HepG2 (cell line): ENCODE data around the gene SPIB. TPM values are rescaled to one million over a fixed set of nuclear protein-coding genes. Genes with fewer than 3 reads are reported as not detected.
"Not testable (repeated sequence)": the region's sequence is repeated elsewhere in the genome, so short reads cannot be mapped to it uniquely, and the experiment has no call there.

Experiments used
- ATAC-seq: fragments of 200-7000 bp; cut with Tn5 transposase; 3 replicates; pipeline ENCODE4 v1.9.1; 2020; ENCODE audit warnings: mild to moderate bottlenecking, moderate library complexity
- BruUV-seq: library from RNA; stranded (reverse); fragments of 400-500 nt; replicated peaks from 2 replicates; lab custom pipeline; 2021; lab: Mats Ljungman, UMichigan
- CTCF ChIA-PET: fragments of 300-600 bp; formaldehyde crosslinking; extraction: SDS; loops from one replicate; lab custom pipeline; 2021; ENCODE audit warnings: low total read pairs, inconsistent platforms, low intra/inter-chr PET ratio; lab: Yijun Ruan, JAX
- POLR2A ChIA-PET: fragments of 350-600 bp; sonication (Branson Sonifier 250); formaldehyde crosslinking; loops from one replicate; lab custom pipeline; 2020; ENCODE audit warnings: antibody characterized with exemption, inconsistent platforms; lab: Yijun Ruan, JAX
- DNase-seq: peaks from one replicate; pipeline ENCODE4 v3.0.0-alpha.2; 2015; ENCODE audit warnings: low spot score
- FAIRE-seq: peaks from 3 replicates; lab custom pipeline; 2011; peaks lifted over from hg19 to GRCh38; lab: Jason Lieb, UNC
- H2AFZ ChIP-seq: one replicate; pipeline ENCODE4 v1.6.1; 2011; ENCODE audit warnings: low read length, inconsistent platforms
- H3K27ac ChIP-seq: fragments of 300-600 bp; 3 replicates; pipeline ENCODE4 v1.8.0; 2011; ENCODE audit warnings: mixed run types, mild to moderate bottlenecking, mixed read lengths, low read length, inconsistent platforms; ENCODE audit not compliant: insufficient read depth; ENCODE audit errors: extremely low read length
- H3K27me3 ChIP-seq, 2 experiments: fragments of 200-600 bp in 1 of 2; 2 replicates in 1 of 2; 3 replicates in 1 of 2; pipeline versions ENCODE4 v1.6.0 to v1.8.0; 2011; ENCODE audit warnings: low read length in 2 of 2, mild to moderate bottlenecking in 2 of 2, moderate library complexity in 2 of 2, inconsistent platforms in 1 of 2; ENCODE audit not compliant: insufficient read depth in 2 of 2, control insufficient read depth in 1 of 2
- H3K36me3 ChIP-seq, 2 experiments: fragments of 200-600 bp in 1 of 2; replicated peaks in 1 of 2; 2 replicates in 1 of 2; 3 replicates in 1 of 2; pipeline versions ENCODE4 v1.5.1 to v1.8.0; 2011; ENCODE audit warnings: low read length in 2 of 2, inconsistent platforms in 1 of 2; ENCODE audit not compliant: insufficient read depth in 2 of 2, control insufficient read depth in 1 of 2
- H3K4me1 ChIP-seq: 2 replicates; pipeline ENCODE4 v1.5.1; 2012; ENCODE audit warnings: low read length, inconsistent platforms; ENCODE audit not compliant: insufficient read depth
- H3K4me2 ChIP-seq: 2 replicates; pipeline ENCODE4 v1.6.0; 2011; ENCODE audit warnings: low read depth, low read length, inconsistent platforms
- H3K4me3 ChIP-seq, 3 experiments: fragments of 200-600 bp in 1 of 3; sonication (generic), shearing (Covaris generic) in 1 of 3; replicated peaks in 1 of 3; 2 replicates each; pipeline ENCODE4 v1.5.1; 2011 to 2016; ENCODE audit warnings: low read length in 3 of 3, inconsistent platforms in 2 of 3, low read depth in 2 of 3, mild to moderate bottlenecking in 2 of 3, control low read depth in 1 of 3, mixed read lengths in 1 of 3; ENCODE audit not compliant: insufficient read depth in 1 of 3
- H3K79me2 ChIP-seq: one replicate; pipeline ENCODE4 v1.6.1; 2011; ENCODE audit warnings: low read length, inconsistent platforms; ENCODE audit not compliant: insufficient read depth
- H3K9ac ChIP-seq: 2 replicates; pipeline ENCODE4 v1.6.0; 2011; ENCODE audit warnings: mild to moderate bottlenecking, low read depth, low read length, inconsistent platforms; ENCODE audit not compliant: insufficient read depth
- H3K9me3 ChIP-seq: 2 replicates; pipeline ENCODE4 v1.5.1; 2012; ENCODE audit warnings: mild to moderate bottlenecking, low read length
- H4K20me1 ChIP-seq: 2 replicates; pipeline ENCODE4 v1.6.0; 2011; ENCODE audit warnings: inconsistent platforms, mild to moderate bottlenecking, low read length, moderate library complexity; ENCODE audit not compliant: insufficient read depth
- HMGXB4 ChIP-seq, 2 experiments: sonication (generic) in 1 of 2; formaldehyde crosslinking in 1 of 2; IDR thresholded peaks; 2 replicates each; pipeline versions ENCODE4 v1.4.0 to v1.6.1; 2018 to 2020; ENCODE audit warnings: missing genetic modification reagents in 2 of 2, borderline replicate concordance in 1 of 2, low read depth in 1 of 2, mild to moderate bottlenecking in 1 of 2, missing biosample characterization in 1 of 2
- ZNF282 ChIP-seq: fragments of 450-650 bp; IDR thresholded peaks from 2 replicates; pipeline ENCODE4 v1.6.1; 2018; ENCODE audit not compliant: partially characterized antibody
- WGBS: methylation state at CpG from one replicate; pipeline ENCODE4 v1.1.6; 2017; ENCODE audit warnings: low lambda C conversion rate; 5-methylcytosine and 5-hydroxymethylcytosine counted together
- in situ Hi-C: cut with HindIII; loops from 2 replicates; pipeline ENCODE4 v1.10.0; 2017; ENCODE audit warnings: low pct_unique_long_range_greater_than_20kb; ENCODE audit not compliant: extremely low pct_ligation_motif_present
- intact Hi-C: fragments of 100-400 bp; cut with micrococcal nuclease; formaldehyde crosslinking; loops from one replicate; pipeline ENCODE4 v1.10.0; 2022; ENCODE audit not compliant: unreplicated experiment
- polyA plus RNA-seq, 8 experiments: library from polyadenylated mRNA; depleted of rRNA in 3 of 8; stranded (reverse) in 7 of 8; unstranded in 1 of 8; fragments of >200 nt; fragmentation: Illumina TruSeq in 4 of 8; extraction: Trizol in 4 of 8; gene quantifications; 2 replicates each; pipeline versions ENCODE4 v1.2.1 to v1.2.3, GENCODE V29; 2011 to 2016; ENCODE audit warnings: low read depth in 4 of 8, missing spikeins in 1 of 8, mixed read lengths in 1 of 8; ENCODE audit not compliant: insufficient read depth in 1 of 8
- total RNA-seq, 5 experiments: library from RNA; depleted of rRNA; stranded (reverse); fragments of >200 nt; fragmentation: Illumina TruSeq; extraction: Trizol; gene quantifications; 2 replicates each; pipeline ENCODE4 v1.2.3, GENCODE V29; 2016; ENCODE audit warnings: low read depth in 1 of 5

The SPIB gene
- total and polyA plus RNA-seq, 2 of the 13 experiments (the other 11 are each of a cell fraction or from before 2014, with no cell fraction given) = 0.04 TPM; not detected in 1

GRCh38 chr19:50468818-50469217 lies 50.1 kb downstream of the SPIB start:
- no peak overlapping the region for H3K27ac ChIP-seq
- ChIA-PET POLR2A (no interaction called here), CTCF (no interaction called here)
- no peaks in the 10 kb centered on the region for H3K27me3 ChIP-seq
- DNase-seq (no peak), FAIRE-seq (no peak), ATAC-seq (no peak)
- no peak overlapping the region for H3K9ac ChIP-seq
- intact Hi-C loops = no loop called here
- BruUV-seq = no TSS peak
- H3K36me3 ChIP-seq = no peaks in the 10 kb centered on the region
- no peak overlapping the region for H2AFZ ChIP-seq
- no peak for TF ChIP-seq ZNF282
- TF ChIP-seq HMGXB4 (CRISPR knock-in tag; IDR thresholded peaks at IDR 0.05; ENCODE audit: borderline replicate concordance in 1 of 2, low read depth in 1 of 2) = no peak
- WGBS = 63% methylated on average over 6 of the region's 6 CpGs
- in situ Hi-C loops = loop anchor here (10.0 kb wide), 1 partner anchor 94 kb away; the partner anchor contains the start of gene NR1H2
- no peaks in the 10 kb centered on the region for H3K79me2 ChIP-seq
- no peak overlapping the region for H3K4me3 ChIP-seq
- H3K4me1 ChIP-seq = peaks cover 33% of the 10 kb centered on the region
- H4K20me1 ChIP-seq = no peaks in the 10 kb centered on the region
- H3K9me3 ChIP-seq = no peaks in the 10 kb centered on the region
- no peak overlapping the region for H3K4me2 ChIP-seq

GRCh38 chr19:50473336-50473735 lies 54.6 kb downstream of the SPIB start:
- H4K20me1 ChIP-seq, H3K4me1 ChIP-seq, FAIRE-seq, H2AFZ ChIP-seq, H3K79me2 ChIP-seq, DNase-seq, H3K9ac ChIP-seq, H3K27ac ChIP-seq, intact Hi-C loops, H3K27me3 ChIP-seq, CTCF ChIA-PET, in situ Hi-C loops, H3K9me3 ChIP-seq, H3K4me3 ChIP-seq, BruUV-seq, H3K36me3 ChIP-seq, POLR2A ChIA-PET, ATAC-seq, H3K4me2 ChIP-seq: not testable (repeated sequence)
- 0% methylated on average over 2 of the region's 3 CpGs for WGBS
